GM19328 (cell line): Measurements from ENCODE around the gene NDUFB1.

Experiments used
- ATAC-seq: cut with Tn5 transposase; IDR thresholded peaks from one replicate; pipeline ENCODE4 v1.9.1; 2021; ENCODE audit warnings: mild to moderate bottlenecking, moderate library complexity; ENCODE audit not compliant: unreplicated experiment

Gene NDUFB1

DNA sequence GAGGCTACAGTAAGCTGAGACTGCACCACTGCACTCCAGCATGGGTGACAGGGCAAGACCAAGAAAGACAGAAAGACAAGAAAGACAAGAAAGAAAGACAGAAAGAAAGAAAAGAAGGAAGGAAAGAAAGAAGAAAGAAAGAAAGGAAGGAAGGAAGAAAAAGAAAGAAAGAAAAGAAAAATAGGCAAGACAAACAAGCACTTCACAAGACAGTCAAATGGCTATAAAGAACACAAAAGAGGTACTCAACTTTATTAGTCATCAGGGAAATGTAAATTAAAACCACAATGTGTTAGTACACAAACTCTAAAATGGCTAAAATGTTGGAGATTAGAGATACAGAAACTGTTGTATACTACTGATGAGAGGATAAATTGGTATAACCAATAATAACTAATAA is 21.7 kb downstream of the NDUFB1 start:
- no peak for ATAC-seq

- no peak for ATAC-seq
Observed at GRCh38 chr14:92093320-92093719, 28.2 kb downstream of the NDUFB1 start.

DNA sequence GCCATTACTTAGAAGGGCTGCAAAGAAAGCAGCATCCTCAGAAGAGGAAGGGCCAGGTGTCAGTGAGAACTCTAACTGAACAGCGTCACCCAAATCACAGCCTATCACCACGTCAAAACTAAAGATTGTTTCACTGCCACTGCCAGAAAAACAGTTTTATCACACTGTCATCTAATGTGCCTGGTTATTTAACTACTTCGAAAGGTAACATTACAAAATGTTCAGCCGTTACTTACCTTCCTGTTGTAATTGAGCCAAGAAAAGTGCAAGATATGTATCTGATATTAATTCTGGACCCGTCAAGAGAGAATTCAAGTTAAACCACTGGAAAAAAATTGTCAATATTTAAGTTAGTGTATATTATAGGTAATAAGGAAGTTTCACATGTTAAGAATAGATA is 33.0 kb downstream of the NDUFB1 start:
- no peak for ATAC-seq

DNA sequence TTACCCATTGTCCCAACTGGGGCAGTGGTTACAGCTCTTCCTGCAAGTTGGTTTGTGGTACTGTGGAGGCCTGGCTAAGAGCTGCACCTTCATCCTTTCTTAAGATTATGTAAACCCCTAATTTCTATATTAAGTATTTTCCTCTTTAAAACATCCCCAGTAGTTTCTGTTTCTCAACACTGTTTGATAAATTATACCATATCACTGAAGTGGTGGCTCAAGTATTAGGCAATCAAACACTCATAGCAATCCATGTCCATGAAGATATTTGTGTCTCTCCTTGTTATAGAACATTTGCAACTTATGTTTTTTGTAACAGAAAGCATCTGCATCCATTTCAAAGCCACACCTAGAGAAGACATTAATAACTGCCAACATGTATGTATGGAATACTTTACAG is 47.0 kb downstream of the NDUFB1 start:
- ATAC-seq = no peak
